Measurements from ENCODE around the gene ANKFN1.

DNA sequence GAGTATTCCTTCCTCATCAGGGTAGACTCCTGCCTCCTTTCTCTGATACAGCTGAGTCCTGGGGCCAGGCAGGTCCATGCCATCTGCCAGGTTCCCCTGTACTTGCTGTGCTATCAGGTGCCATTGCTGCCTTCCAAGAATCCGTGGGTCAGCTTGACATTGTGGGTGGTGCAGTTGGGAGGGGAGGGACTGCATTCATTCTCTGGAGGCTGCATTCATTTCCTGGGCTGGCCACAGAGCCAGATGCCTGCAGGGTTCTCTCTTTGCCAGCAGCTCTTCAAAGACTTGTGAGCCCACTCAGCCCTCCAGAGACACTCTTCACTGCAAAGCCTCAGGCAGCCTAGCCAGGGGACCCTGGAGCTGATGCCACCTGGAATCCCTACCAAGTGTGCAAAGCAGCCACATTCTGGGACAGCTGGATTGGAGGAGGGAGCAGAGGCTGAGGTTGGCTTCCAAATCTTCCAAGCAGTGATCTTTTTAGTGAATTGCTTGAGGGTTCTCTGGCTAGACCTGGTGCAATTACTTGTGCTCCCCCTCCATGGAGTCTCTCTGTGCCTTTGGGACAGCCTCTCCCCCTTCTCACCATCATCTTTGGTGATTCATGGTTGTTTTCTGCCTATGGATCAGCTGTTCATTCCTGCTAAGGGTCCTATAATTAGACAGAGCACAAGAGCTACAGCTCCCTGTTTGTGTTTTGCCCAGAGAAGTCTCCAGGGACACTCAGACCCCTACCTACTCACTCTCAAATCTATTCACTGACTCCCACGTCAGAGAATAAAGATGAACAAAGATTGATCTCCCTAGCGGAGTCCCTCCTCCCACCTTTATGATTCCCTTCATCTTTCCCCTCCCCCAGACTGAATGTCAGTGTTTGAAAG is 20.9 kb downstream of the ANKFN1 start:
- TF ChIP-seq, protein P1, sequence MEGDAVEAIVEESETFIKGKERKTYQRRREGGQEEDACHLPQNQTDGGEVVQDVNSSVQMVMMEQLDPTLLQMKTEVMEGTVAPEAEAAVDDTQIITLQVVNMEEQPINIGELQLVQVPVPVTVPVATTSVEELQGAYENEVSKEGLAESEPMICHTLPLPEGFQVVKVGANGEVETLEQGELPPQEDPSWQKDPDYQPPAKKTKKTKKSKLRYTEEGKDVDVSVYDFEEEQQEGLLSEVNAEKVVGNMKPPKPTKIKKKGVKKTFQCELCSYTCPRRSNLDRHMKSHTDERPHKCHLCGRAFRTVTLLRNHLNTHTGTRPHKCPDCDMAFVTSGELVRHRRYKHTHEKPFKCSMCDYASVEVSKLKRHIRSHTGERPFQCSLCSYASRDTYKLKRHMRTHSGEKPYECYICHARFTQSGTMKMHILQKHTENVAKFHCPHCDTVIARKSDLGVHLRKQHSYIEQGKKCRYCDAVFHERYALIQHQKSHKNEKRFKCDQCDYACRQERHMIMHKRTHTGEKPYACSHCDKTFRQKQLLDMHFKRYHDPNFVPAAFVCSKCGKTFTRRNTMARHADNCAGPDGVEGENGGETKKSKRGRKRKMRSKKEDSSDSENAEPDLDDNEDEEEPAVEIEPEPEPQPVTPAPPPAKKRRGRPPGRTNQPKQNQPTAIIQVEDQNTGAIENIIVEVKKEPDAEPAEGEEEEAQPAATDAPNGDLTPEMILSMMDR (IDR thresholded peaks at IDR 0.05) = no peak
- TF ChIP-seq POLR2A (IDR thresholded peaks at IDR 0.05; ENCODE audit: low read depth) (no peak), EP300 (IDR thresholded peaks at IDR 0.05) (no peak)
